Retinal pigment epithelial cell (primary cell): ENCODE measurements around the gene ZNF57.
A peak's percentile ranks its signal among the peaks of the same experiment; 100 is the strongest.
"Not testable (repeated sequence)": the region's sequence is repeated elsewhere in the genome, so short reads cannot be mapped to it uniquely, and the experiment has no call there.

Experiments used
- DNase-seq: peaks from one replicate; pipeline ENCODE4 v3.0.0-alpha.2; 2010; ENCODE audit warnings: low read depth
- H3K4me3 ChIP-seq: 2 replicates; pipeline ENCODE4 v1.5.1; 2011; ENCODE audit warnings: mild to moderate bottlenecking, low read length, control low read depth, moderate library complexity
- CTCF ChIP-seq: conservative IDR thresholded peaks from 2 replicates; pipeline ENCODE4 v1.5.1; 2011; ENCODE audit warnings: low read depth, low read length, control low read depth, inconsistent platforms

ZNF57 gene

GRCh38 chr19:2877398-2878331 is 23.1 kb upstream of the ZNF57 start:
- no peak for TF ChIP-seq CTCF
- no peak overlapping the region for H3K4me3 ChIP-seq
- DNase-seq = no peak

- no peak for DNase-seq
- no peak overlapping the region for H3K4me3 ChIP-seq
- no peak for TF ChIP-seq CTCF
Observed at GRCh38 chr19:2883686-2884439, 16.9 kb upstream of the ZNF57 start.

GRCh38 chr19:2885736-2886135 is 15.0 kb upstream of the ZNF57 start:
- no peak for DNase-seq
- no peak overlapping the region for H3K4me3 ChIP-seq
- TF ChIP-seq CTCF = no peak

- peak; percentile 68 for TF ChIP-seq CTCF
- peak; percentile 17 for DNase-seq
- no peak overlapping the region for H3K4me3 ChIP-seq
Observed at GRCh38 chr19:2887391-2887914, 13.3 kb upstream of the ZNF57 start.

GRCh38 chr19:2888731-2889224 is 11.9 kb upstream of the ZNF57 start:
- DNase-seq = no peak
- no peak overlapping the region for H3K4me3 ChIP-seq
- TF ChIP-seq CTCF = no peak

- H3K4me3 ChIP-seq, DNase-seq: not testable (repeated sequence)
Observed at GRCh38 chr19:2890531-2890930, 10.2 kb upstream of the ZNF57 start.

GRCh38 chr19:2896694-2897093 is 4.0 kb upstream of the ZNF57 start:
- no peak for TF ChIP-seq CTCF
- DNase-seq = no peak
- H3K4me3 ChIP-seq = no peak overlapping the region
